HepG2 (cell line): ENCODE results near the gene LASP1.

ENCODE experiments used
- HOXA7 ChIP-seq: sonication (generic); formaldehyde crosslinking; IDR thresholded peaks from 2 replicates; pipeline ENCODE4 v1.8.1; 2022; ENCODE audit warnings: mild to moderate bottlenecking, missing genetic modification reagents, moderate library complexity
- JUNB ChIP-seq: sonication (generic); formaldehyde crosslinking; IDR thresholded peaks from 2 replicates; pipeline ENCODE4 v1.8.0; 2022; ENCODE audit warnings: missing genetic modification reagents, mild to moderate bottlenecking, borderline replicate concordance
- MAFF ChIP-seq: IDR thresholded peaks from 2 replicates; pipeline ENCODE4 v1.6.1; 2011; ENCODE audit warnings: low read depth, low read length, improper control_type of control experiment
- ZNF564 ChIP-seq: sonication (generic); formaldehyde crosslinking; IDR thresholded peaks from 2 replicates; pipeline ENCODE4 v1.8.1; 2023; ENCODE audit warnings: mild to moderate bottlenecking, missing genetic modification reagents
- TF ChIP-seq, protein P1 (sequence below): sonication (generic); formaldehyde crosslinking; IDR thresholded peaks from 2 replicates; pipeline ENCODE4 v1.5.0; 2020; ENCODE audit warnings: mild to moderate bottlenecking, missing genetic modification reagents, moderate library complexity
- TF ChIP-seq, protein P2 (sequence below): IDR thresholded peaks from 2 replicates; pipeline ENCODE4 v1.6.1; 2012; ENCODE audit warnings: inconsistent platforms
- TF ChIP-seq, protein P3 (sequence below): sonication (generic); formaldehyde crosslinking; IDR thresholded peaks from 2 replicates; pipeline ENCODE4 v1.4.0; 2020; ENCODE audit warnings: missing genetic modification reagents
- TF ChIP-seq, protein P4 (sequence below), 2 experiments: IDR thresholded peaks; 2 replicates each; pipeline ENCODE4 v1.6.1; 2011 to 2012; ENCODE audit warnings: low read length in 2 of 2, borderline replicate concordance in 1 of 2, low read depth in 1 of 2, mild to moderate bottlenecking in 1 of 2, moderate library complexity in 1 of 2
- TF ChIP-seq, protein P5 (sequence below): sonication (generic); formaldehyde crosslinking; IDR thresholded peaks from 2 replicates; pipeline ENCODE4 v1.4.0; 2020; ENCODE audit warnings: mild to moderate bottlenecking, missing genetic modification reagents

DNA sequence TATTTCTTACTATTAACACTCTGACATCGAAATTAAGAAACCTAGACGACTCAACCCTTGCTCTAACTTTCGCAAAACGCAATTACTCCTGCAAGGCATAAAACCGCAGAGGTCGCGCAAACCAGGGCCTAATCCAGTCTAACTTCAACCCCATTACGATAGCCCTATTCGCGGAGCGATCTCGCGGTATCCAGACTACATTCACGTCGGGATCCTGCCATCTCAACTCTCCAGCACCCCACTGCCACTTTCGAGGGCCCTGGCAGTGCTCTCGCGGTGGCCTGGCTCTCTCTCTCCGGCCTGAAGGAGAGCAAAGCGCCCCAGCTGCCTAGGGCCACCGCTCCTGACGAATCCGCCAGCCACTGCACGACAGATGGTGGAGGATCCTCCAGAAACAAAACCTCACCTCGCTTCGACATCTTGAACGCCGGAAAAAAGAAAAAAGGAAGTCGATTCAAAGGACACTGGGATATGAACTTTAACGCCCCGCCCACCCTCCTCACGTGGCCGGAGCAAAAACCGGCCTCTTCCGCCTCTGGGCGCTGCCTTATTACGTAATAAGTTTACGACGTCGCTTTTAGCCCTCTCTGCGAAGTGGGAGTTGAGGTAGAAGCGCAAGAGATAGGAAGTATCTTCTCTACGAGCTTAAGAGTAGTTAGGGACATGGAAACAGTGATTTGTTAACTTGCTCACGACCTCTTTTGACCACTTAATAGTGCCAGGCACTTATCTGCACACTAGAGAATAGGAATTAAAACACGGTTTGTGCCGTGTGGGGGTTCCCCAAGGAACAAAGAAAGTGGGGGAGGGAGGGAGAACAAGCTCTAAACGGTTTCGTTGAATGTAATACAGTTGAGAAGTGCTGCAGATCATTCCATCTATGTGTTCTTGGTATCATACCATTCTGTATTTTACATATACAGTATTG lies 16.3 kb upstream of the LASP1 start, which contains the start of gene RPL23:
- peak; percentile 79; the same call in 1 of the 2 replicates for TF ChIP-seq JUNB
- TF ChIP-seq, protein P1, sequence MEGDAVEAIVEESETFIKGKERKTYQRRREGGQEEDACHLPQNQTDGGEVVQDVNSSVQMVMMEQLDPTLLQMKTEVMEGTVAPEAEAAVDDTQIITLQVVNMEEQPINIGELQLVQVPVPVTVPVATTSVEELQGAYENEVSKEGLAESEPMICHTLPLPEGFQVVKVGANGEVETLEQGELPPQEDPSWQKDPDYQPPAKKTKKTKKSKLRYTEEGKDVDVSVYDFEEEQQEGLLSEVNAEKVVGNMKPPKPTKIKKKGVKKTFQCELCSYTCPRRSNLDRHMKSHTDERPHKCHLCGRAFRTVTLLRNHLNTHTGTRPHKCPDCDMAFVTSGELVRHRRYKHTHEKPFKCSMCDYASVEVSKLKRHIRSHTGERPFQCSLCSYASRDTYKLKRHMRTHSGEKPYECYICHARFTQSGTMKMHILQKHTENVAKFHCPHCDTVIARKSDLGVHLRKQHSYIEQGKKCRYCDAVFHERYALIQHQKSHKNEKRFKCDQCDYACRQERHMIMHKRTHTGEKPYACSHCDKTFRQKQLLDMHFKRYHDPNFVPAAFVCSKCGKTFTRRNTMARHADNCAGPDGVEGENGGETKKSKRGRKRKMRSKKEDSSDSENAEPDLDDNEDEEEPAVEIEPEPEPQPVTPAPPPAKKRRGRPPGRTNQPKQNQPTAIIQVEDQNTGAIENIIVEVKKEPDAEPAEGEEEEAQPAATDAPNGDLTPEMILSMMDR (CRISPR knock-in tag) = no peak
- TF ChIP-seq MAFF = no peak
- TF ChIP-seq, protein P2, sequence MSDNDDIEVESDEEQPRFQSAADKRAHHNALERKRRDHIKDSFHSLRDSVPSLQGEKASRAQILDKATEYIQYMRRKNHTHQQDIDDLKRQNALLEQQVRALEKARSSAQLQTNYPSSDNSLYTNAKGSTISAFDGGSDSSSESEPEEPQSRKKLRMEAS = peak; percentile 98
- no peak for TF ChIP-seq ZNF564
- TF ChIP-seq, protein P3, sequence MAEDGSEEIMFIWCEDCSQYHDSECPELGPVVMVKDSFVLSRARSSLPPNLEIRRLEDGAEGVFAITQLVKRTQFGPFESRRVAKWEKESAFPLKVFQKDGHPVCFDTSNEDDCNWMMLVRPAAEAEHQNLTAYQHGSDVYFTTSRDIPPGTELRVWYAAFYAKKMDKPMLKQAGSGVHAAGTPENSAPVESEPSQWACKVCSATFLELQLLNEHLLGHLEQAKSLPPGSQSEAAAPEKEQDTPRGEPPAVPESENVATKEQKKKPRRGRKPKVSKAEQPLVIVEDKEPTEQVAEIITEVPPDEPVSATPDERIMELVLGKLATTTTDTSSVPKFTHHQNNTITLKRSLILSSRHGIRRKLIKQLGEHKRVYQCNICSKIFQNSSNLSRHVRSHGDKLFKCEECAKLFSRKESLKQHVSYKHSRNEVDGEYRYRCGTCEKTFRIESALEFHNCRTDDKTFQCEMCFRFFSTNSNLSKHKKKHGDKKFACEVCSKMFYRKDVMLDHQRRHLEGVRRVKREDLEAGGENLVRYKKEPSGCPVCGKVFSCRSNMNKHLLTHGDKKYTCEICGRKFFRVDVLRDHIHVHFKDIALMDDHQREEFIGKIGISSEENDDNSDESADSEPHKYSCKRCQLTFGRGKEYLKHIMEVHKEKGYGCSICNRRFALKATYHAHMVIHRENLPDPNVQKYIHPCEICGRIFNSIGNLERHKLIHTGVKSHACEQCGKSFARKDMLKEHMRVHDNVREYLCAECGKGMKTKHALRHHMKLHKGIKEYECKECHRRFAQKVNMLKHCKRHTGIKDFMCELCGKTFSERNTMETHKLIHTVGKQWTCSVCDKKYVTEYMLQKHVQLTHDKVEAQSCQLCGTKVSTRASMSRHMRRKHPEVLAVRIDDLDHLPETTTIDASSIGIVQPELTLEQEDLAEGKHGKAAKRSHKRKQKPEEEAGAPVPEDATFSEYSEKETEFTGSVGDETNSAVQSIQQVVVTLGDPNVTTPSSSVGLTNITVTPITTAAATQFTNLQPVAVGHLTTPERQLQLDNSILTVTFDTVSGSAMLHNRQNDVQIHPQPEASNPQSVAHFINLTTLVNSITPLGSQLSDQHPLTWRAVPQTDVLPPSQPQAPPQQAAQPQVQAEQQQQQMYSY = peak; percentile 78; the same call in 1 of the 2 replicates
- TF ChIP-seq, protein P4, sequence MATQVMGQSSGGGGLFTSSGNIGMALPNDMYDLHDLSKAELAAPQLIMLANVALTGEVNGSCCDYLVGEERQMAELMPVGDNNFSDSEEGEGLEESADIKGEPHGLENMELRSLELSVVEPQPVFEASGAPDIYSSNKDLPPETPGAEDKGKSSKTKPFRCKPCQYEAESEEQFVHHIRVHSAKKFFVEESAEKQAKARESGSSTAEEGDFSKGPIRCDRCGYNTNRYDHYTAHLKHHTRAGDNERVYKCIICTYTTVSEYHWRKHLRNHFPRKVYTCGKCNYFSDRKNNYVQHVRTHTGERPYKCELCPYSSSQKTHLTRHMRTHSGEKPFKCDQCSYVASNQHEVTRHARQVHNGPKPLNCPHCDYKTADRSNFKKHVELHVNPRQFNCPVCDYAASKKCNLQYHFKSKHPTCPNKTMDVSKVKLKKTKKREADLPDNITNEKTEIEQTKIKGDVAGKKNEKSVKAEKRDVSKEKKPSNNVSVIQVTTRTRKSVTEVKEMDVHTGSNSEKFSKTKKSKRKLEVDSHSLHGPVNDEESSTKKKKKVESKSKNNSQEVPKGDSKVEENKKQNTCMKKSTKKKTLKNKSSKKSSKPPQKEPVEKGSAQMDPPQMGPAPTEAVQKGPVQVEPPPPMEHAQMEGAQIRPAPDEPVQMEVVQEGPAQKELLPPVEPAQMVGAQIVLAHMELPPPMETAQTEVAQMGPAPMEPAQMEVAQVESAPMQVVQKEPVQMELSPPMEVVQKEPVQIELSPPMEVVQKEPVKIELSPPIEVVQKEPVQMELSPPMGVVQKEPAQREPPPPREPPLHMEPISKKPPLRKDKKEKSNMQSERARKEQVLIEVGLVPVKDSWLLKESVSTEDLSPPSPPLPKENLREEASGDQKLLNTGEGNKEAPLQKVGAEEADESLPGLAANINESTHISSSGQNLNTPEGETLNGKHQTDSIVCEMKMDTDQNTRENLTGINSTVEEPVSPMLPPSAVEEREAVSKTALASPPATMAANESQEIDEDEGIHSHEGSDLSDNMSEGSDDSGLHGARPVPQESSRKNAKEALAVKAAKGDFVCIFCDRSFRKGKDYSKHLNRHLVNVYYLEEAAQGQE (IDR thresholded peaks at IDR 0.05; ENCODE audit: borderline replicate concordance in 1 of 2, low read depth in 1 of 2, low read length in 2 of 2) = peak in 1 of 2 experiments; percentile 82; a peak in 2 of 4 replicates
- TF ChIP-seq HOXA7 (CRISPR knock-in tag) = no peak
- TF ChIP-seq, protein P5, sequence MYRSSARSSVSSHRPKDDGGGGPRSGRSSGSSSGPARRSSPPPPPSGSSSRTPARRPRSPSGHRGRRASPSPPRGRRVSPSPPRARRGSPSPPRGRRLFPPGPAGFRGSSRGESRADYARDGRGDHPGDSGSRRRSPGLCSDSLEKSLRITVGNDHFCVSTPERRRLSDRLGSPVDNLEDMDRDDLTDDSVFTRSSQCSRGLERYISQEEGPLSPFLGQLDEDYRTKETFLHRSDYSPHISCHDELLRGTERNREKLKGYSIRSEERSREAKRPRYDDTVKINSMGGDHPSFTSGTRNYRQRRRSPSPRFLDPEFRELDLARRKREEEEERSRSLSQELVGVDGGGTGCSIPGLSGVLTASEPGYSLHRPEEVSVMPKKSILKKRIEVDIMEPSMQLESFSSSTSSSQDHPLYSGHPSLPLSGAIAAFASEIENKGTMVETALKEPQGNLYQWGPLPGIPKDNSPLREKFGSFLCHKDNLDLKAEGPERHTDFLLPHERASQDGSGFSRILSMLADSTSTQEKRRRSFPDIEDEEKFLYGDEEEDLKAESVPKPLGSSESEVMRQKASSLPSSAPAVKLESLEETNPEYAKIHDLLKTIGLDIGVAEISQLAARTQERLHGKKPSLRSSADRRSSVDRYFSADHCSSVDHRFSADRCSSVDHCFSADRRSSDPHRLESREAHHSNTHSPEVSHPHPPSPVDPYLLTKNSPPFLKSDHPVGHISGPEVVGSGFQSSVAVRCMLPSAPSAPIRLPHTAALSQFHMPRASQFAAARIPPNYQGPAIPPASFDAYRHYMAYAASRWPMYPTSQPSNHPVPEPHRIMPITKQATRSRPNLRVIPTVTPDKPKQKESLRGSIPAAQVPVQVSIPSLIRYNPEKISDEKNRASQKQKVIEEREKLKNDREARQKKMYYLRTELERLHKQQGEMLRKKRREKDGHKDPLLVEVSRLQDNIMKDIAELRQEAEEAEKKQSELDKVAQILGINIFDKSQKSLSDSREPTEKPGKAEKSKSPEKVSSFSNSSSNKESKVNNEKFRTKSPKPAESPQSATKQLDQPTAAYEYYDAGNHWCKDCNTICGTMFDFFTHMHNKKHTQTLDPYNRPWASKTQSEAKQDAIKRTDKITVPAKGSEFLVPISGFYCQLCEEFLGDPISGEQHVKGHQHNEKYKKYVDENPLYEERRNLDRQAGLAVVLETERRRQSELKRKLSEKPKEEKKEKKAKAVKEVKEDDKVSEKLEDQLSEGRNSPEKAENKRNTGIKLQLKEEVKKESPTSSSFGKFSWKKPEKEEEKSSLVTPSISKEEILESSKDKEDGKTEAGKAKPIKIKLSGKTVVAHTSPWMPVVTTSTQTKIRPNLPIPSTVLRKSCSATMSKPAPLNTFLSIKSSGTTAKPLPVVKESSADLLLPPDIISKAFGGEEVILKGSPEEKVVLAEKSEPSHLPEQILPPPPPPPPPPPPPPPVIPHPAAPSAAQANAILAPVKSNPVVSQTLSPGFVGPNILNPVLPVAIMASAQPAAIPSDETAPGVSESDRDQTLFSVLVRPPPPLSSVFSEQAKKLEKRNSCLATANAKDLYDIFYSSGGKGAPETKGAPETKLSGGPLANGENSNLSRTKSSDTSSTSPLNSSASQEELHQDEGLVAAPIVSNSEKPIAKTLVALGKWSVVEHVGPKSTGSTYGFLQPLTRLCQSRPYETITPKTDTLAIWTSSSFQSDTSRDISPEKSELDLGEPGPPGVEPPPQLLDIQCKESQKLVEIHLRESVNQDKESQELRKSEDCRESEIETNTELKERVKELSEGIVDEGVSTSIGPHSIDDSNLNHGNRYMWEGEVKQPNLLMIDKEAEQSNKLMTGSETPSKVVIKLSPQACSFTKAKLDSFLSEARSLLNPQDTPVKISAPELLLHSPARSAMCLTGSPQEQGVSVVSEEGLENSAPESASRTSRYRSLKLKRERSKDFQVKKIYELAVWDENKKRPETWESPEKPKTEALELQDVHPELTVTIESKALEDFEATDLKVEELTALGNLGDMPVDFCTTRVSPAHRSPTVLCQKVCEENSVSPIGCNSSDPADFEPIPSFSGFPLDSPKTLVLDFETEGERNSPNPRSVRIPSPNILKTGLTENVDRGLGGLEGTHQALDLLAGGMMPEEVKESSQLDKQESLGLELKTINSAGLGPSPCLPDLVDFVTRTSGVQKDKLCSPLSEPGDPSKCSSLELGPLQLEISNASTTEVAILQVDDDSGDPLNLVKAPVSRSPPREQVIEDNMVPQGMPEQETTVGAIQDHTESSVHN (CRISPR knock-in tag) = peak; percentile 98; the same call in 1 of the 2 replicates
